Thymus (tissue), 11 donors: ENCODE data around the gene CCDC68. TPM values are rescaled to one million over a fixed set of nuclear protein-coding genes. Genes with fewer than 3 reads are reported as not detected.

Experiments
- DNase-seq, 9 donors: peaks; one replicate each; pipeline ENCODE4 v3.0.0-alpha.2; 2013; ENCODE audit warnings: low spot score in 9 of 9, low read depth in 6 of 9, missing footprints in 1 of 9
- H3K27ac ChIP-seq, 2 donors: one replicate each; pipeline ENCODE4 v1.5.1; 2013; ENCODE audit warnings: control low read depth in 1 of 2, low read depth in 1 of 2, low read length in 1 of 2, mild to moderate bottlenecking in 1 of 2, moderate library complexity in 1 of 2
- H3K27me3 ChIP-seq, 2 donors: one replicate each; pipeline ENCODE4 v1.5.1; 2013; ENCODE audit warnings: low read length in 1 of 2; ENCODE audit not compliant: control insufficient read depth in 2 of 2, insufficient read depth in 1 of 2
- H3K36me3 ChIP-seq, 2 donors: one replicate each; pipeline ENCODE4 v1.5.1; 2013; ENCODE audit warnings: low read length in 1 of 2, mild to moderate bottlenecking in 1 of 2, moderate library complexity in 1 of 2; ENCODE audit not compliant: control insufficient read depth in 2 of 2, insufficient read depth in 2 of 2
- H3K4me1 ChIP-seq, 2 donors: one replicate each; pipeline ENCODE4 v1.5.1; 2013; ENCODE audit warnings: low read length in 2 of 2; ENCODE audit not compliant: control insufficient read depth in 2 of 2, insufficient read depth in 2 of 2
- H3K4me3 ChIP-seq, 2 donors: one replicate each; pipeline ENCODE4 v1.5.1; 2013; ENCODE audit warnings: low read length in 2 of 2, control low read depth in 1 of 2, mild to moderate bottlenecking in 1 of 2
- H3K9me3 ChIP-seq, 2 donors: one replicate each; pipeline ENCODE4 v1.5.1; 2013; ENCODE audit warnings: low read length in 1 of 2, mild to moderate bottlenecking in 1 of 2; ENCODE audit not compliant: control insufficient read depth in 2 of 2, insufficient read depth in 1 of 2
- WGBS: extraction: QIAGEN DNeasy Blood & Tissue Kit; methylation state at CpG from one replicate; pipeline ENCODE4 v1.1.7; 2013; 5-methylcytosine and 5-hydroxymethylcytosine counted together
- polyA plus RNA-seq: library from polyadenylated mRNA; stranded (reverse); fragments of 200-250 nt; gene quantifications from one replicate; pipeline ENCODE4 v1.2.3, GENCODE V29; 2013
- total RNA-seq: library from RNA; stranded (reverse); fragments of 120-200 nt; gene quantifications from one replicate; pipeline ENCODE4 v1.2.4, GENCODE V29; 2013
- donor health status: healthy.

CCDC68 gene
- total and polyA plus RNA-seq, 2 donors = 0.52 to 1.8 TPM

GRCh38 chr18:54878659-54879358 lies 80.5 kb downstream of the CCDC68 start:
- 83% methylated on average over 3 of the region's 3 CpGs for WGBS
- Histone ChIP-seq H3K4me1 (no peaks in the 10 kb centered on the region), H3K4me3 (no peak overlapping the region), H3K27ac (no peak overlapping the region), H3K27me3 (no peaks in the 10 kb centered on the region), H3K9me3 (no peaks in the 10 kb centered on the region), H3K36me3 (no peaks in the 10 kb centered on the region)
- DNase-seq = no peak

- no peaks in the 10 kb centered on the region for H3K4me1 ChIP-seq
- H3K27me3 ChIP-seq = no peaks in the 10 kb centered on the region
- 84% methylated on average over 2 of the region's 2 CpGs for WGBS
- no peaks in the 10 kb centered on the region for H3K9me3 ChIP-seq
- no peak overlapping the region for H3K4me3 ChIP-seq
- no peak for DNase-seq
- H3K27ac ChIP-seq = no peak overlapping the region
- H3K36me3 ChIP-seq = no peaks in the 10 kb centered on the region
Observed at GRCh38 chr18:54878159-54878622, 81.1 kb downstream of the CCDC68 start.

GRCh38 chr18:54877076-54877475 lies 82.2 kb downstream of the CCDC68 start:
- Histone ChIP-seq H3K27ac (no peak overlapping the region), H3K4me3 (no peak overlapping the region), H3K36me3 (no peaks in the 10 kb centered on the region), H3K9me3 (no peaks in the 10 kb centered on the region), H3K27me3 (no peaks in the 10 kb centered on the region), H3K4me1 (no peaks in the 10 kb centered on the region)
- WGBS = 99% methylated on average over 1 of the region's 1 CpG
- DNase-seq = no peak

GRCh38 chr18:54875063-54875462 lies 84.2 kb downstream of the CCDC68 start:
- whole genome bisulfite sequencing = 97% methylated on average over 3 of the region's 3 CpGs

GRCh38 chr18:54873884-54874255 lies 85.4 kb downstream of the CCDC68 start:
- H3K4me3 ChIP-seq = no peak overlapping the region
- H3K27ac ChIP-seq = no peak overlapping the region
- no peak for DNase-seq
- H3K4me1 ChIP-seq = no peaks in the 10 kb centered on the region
- WGBS = 85% methylated on average over 2 of the region's 2 CpGs
- H3K36me3 ChIP-seq = no peaks in the 10 kb centered on the region
- no peaks in the 10 kb centered on the region for H3K9me3 ChIP-seq
- no peaks in the 10 kb centered on the region for H3K27me3 ChIP-seq

More at GRCh38 chr18:54875063-54875462, 84.2 kb downstream of the CCDC68 start:
- no peaks in the 10 kb centered on the region for H3K9me3 ChIP-seq
- H3K4me3 ChIP-seq = no peak overlapping the region
- H3K27me3 ChIP-seq = no peaks in the 10 kb centered on the region
- DNase-seq = no peak
- no peaks in the 10 kb centered on the region for H3K36me3 ChIP-seq
- no peak overlapping the region for H3K27ac ChIP-seq
- H3K4me1 ChIP-seq = no peaks in the 10 kb centered on the region

- no peaks in the 10 kb centered on the region for H3K4me1 ChIP-seq
- no peaks in the 10 kb centered on the region for H3K36me3 ChIP-seq
- no peaks in the 10 kb centered on the region for H3K27me3 ChIP-seq
- no peak overlapping the region for H3K27ac ChIP-seq
- DNase-seq = no peak
- H3K9me3 ChIP-seq = no peaks in the 10 kb centered on the region
- H3K4me3 ChIP-seq = no peak overlapping the region
- WGBS = 89% methylated on average over 1 of the region's 1 CpG
Observed at GRCh38 chr18:54872681-54873080, 86.6 kb downstream of the CCDC68 start.

GRCh38 chr18:54871231-54871630 lies 88.0 kb downstream of the CCDC68 start:
- H3K9me3 ChIP-seq = no peaks in the 10 kb centered on the region
- H3K36me3 ChIP-seq = no peaks in the 10 kb centered on the region
- no peak overlapping the region for H3K4me3 ChIP-seq
- H3K27ac ChIP-seq = no peak overlapping the region
- WGBS = 85% methylated on average over 6 of the region's 6 CpGs
- H3K4me1 ChIP-seq = no peaks in the 10 kb centered on the region
- no peak for DNase-seq
- H3K27me3 ChIP-seq = no peaks in the 10 kb centered on the region

- Histone ChIP-seq H3K9me3 (no peaks in the 10 kb centered on the region), H3K4me1 (no peaks in the 10 kb centered on the region), H3K36me3 (no peaks in the 10 kb centered on the region), H3K4me3 (no peak overlapping the region), H3K27ac (no peak overlapping the region), H3K27me3 (no peaks in the 10 kb centered on the region)
- 94% methylated on average over 5 of the region's 5 CpGs for WGBS
- DNase-seq = no peak
Observed at GRCh38 chr18:54867131-54867530, 92.1 kb downstream of the CCDC68 start.

GRCh38 chr18:54860941-54861340 lies 98.3 kb downstream of the CCDC68 start:
- H3K27ac ChIP-seq = no peak overlapping the region
- no peaks in the 10 kb centered on the region for H3K9me3 ChIP-seq
- no peaks in the 10 kb centered on the region for H3K27me3 ChIP-seq
- H3K4me3 ChIP-seq = no peak overlapping the region
- H3K4me1 ChIP-seq = no peaks in the 10 kb centered on the region
- no peaks in the 10 kb centered on the region for H3K36me3 ChIP-seq
- WGBS = 40% methylated on average over 1 of the region's 1 CpG
- no peak for DNase-seq
